Measurements from ENCODE around the gene NCAM2. TPM values are rescaled to one million over a fixed set of nuclear protein-coding genes. Genes with fewer than 3 reads are reported as not detected.
A peak's percentile ranks its signal among the peaks of the same experiment; 100 is the strongest.

Gene NCAM2
- total RNA-seq, 1 donor from 2014 or later, result 0.84 TPM

- TF ChIP-seq, protein P1, sequence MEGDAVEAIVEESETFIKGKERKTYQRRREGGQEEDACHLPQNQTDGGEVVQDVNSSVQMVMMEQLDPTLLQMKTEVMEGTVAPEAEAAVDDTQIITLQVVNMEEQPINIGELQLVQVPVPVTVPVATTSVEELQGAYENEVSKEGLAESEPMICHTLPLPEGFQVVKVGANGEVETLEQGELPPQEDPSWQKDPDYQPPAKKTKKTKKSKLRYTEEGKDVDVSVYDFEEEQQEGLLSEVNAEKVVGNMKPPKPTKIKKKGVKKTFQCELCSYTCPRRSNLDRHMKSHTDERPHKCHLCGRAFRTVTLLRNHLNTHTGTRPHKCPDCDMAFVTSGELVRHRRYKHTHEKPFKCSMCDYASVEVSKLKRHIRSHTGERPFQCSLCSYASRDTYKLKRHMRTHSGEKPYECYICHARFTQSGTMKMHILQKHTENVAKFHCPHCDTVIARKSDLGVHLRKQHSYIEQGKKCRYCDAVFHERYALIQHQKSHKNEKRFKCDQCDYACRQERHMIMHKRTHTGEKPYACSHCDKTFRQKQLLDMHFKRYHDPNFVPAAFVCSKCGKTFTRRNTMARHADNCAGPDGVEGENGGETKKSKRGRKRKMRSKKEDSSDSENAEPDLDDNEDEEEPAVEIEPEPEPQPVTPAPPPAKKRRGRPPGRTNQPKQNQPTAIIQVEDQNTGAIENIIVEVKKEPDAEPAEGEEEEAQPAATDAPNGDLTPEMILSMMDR (IDR thresholded peaks at IDR 0.05), result no peak
- no peak for TF ChIP-seq EZH2 (IDR thresholded peaks at IDR 0.05)
- no peak for TF ChIP-seq EZH2phosphoT487 (IDR thresholded peaks at IDR 0.05)
Measured at GRCh38 chr21:21159253-21159899, 161.2 kb downstream of the NCAM2 start.

DNA sequence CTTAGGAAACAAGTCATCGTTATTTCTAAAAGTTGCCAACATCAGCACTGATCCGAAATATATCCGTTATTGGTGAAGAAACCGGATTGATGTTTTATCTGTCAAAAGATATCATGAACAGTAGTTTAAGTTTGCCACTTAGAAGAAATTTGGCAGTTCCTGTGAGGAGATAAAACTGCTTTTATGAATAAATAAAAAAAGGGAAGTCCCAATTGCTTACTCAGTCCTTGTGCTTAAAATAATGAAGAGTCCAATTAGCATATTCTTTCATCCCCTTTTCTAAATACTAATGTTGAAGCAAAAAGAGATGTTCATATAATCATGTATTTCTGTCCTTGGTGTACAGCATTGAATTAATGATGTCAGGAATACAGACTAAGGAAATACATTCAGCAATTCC lies 164.6 kb downstream of the NCAM2 start:
- Mint-ChIP-seq H3K9me3 (no peaks in the 10 kb centered on the region), H3K27me3 (ENCODE audit: insufficient read depth, low read depth) (no peaks in the 10 kb centered on the region), H3K4me3 (no peak overlapping the region), H3K27ac (no peak overlapping the region), H3K4me1 (peaks cover 2% of the 10 kb centered on the region), H3K36me3 (no peaks in the 10 kb centered on the region)
- Histone ChIP-seq H3K27ac (no peak overlapping the region), H3K36me3 (no peaks in the 10 kb centered on the region), H3K9me3 (ENCODE audit: low read depth) (no peaks in the 10 kb centered on the region), H3K27me3 (no peaks in the 10 kb centered on the region), H4K20me1 (ENCODE audit: low read depth) (no peaks in the 10 kb centered on the region), H3K9ac (no peak overlapping the region), H3K4me3 (no peak overlapping the region), H3K79me2 (ENCODE audit: low read depth) (no peaks in the 10 kb centered on the region), H3K4me2 (no peak overlapping the region), H3F3A (ENCODE audit: low read depth) (no peaks in the 10 kb centered on the region), H3K4me1 (no peaks in the 10 kb centered on the region), H2AFZ (replicated peaks) (no peak overlapping the region)
- TF ChIP-seq EZH2phosphoT487 (IDR thresholded peaks at IDR 0.05) (no peak), EZH2 (IDR thresholded peaks at IDR 0.05) (no peak)
- TF ChIP-seq, protein P1 (IDR thresholded peaks at IDR 0.05), result no peak
- DNase-seq (ENCODE audit: low spot score), result no peak

More at GRCh38 chr21:21159253-21159899, 161.2 kb downstream of the NCAM2 start:
- Mint-ChIP-seq H3K27me3 (ENCODE audit: insufficient read depth, low read depth) (no peaks in the 10 kb centered on the region), H3K36me3 (no peaks in the 10 kb centered on the region), H3K4me3 (no peak overlapping the region), H3K4me1 (no peaks in the 10 kb centered on the region), H3K9me3 (no peaks in the 10 kb centered on the region), H3K27ac (no peak overlapping the region)
- no peaks in the 10 kb centered on the region for H3F3A ChIP-seq (ENCODE audit: low read depth)
- H3K9ac ChIP-seq, result no peak overlapping the region
- H3K4me3 ChIP-seq, result no peak overlapping the region
- no peaks in the 10 kb centered on the region for H3K27me3 ChIP-seq
- no peaks in the 10 kb centered on the region for H4K20me1 ChIP-seq (ENCODE audit: low read depth)
- no peak for DNase-seq (ENCODE audit: low spot score)
- no peaks in the 10 kb centered on the region for H3K9me3 ChIP-seq (ENCODE audit: low read depth)
- H3K4me1 ChIP-seq, result no peaks in the 10 kb centered on the region
- no peak overlapping the region for H3K4me2 ChIP-seq
- H3K79me2 ChIP-seq (ENCODE audit: low read depth), result no peaks in the 10 kb centered on the region
- no peaks in the 10 kb centered on the region for H3K36me3 ChIP-seq
- no peak overlapping the region for H3K27ac ChIP-seq
- no peak overlapping the region for H2AFZ ChIP-seq (replicated peaks)

DNA sequence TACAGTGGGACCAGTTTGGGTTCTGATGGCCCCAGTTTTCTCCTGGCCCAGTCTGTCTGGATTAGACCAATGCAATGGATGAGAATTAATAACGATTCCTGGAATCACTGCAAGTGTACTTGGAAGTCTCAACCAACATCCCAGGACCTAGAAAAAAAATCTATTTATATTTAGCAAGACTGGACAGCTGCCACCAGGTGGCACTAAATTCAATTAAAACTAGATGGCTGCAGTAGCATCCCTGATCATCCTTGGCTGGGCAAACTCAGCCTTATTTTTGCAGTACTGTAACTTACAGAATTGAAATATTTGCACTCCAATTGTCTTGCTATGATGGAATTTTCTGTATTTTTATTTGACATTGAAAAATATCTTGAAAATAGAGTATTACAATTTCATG lies 165.7 kb downstream of the NCAM2 start:
- Histone ChIP-seq H3F3A (ENCODE audit: low read depth) (no peaks in the 10 kb centered on the region), H3K9ac (no peak overlapping the region), H3K27me3 (no peaks in the 10 kb centered on the region), H3K27ac (no peak overlapping the region), H3K9me3 (ENCODE audit: low read depth) (no peaks in the 10 kb centered on the region), H3K4me2 (no peak overlapping the region), H4K20me1 (ENCODE audit: low read depth) (no peaks in the 10 kb centered on the region), H2AFZ (replicated peaks) (no peak overlapping the region), H3K4me1 (no peaks in the 10 kb centered on the region), H3K79me2 (ENCODE audit: low read depth) (no peaks in the 10 kb centered on the region), H3K4me3 (no peak overlapping the region), H3K36me3 (no peaks in the 10 kb centered on the region)
- no peaks in the 10 kb centered on the region for H3K36me3 Mint-ChIP-seq
- no peaks in the 10 kb centered on the region for H3K9me3 Mint-ChIP-seq
- H3K27ac Mint-ChIP-seq, result no peak overlapping the region
- H3K4me1 Mint-ChIP-seq, result peaks cover 2% of the 10 kb centered on the region
- TF ChIP-seq EZH2 (IDR thresholded peaks at IDR 0.05) (no peak), EZH2phosphoT487 (IDR thresholded peaks at IDR 0.05) (no peak)
- TF ChIP-seq, protein P1 (IDR thresholded peaks at IDR 0.05), result peak; percentile 79
- no peak overlapping the region for H3K4me3 Mint-ChIP-seq
- peak; percentile 82 for DNase-seq (ENCODE audit: low spot score)
- no peaks in the 10 kb centered on the region for H3K27me3 Mint-ChIP-seq (ENCODE audit: insufficient read depth, low read depth)

Data from neural progenitor cell (in vitro differentiated cells).